Lung (tissue), 12 donors: ENCODE results near the gene GPRIN3. TPM values are rescaled to one million over a fixed set of nuclear protein-coding genes. Genes with fewer than 3 reads are reported as not detected.

Experiments used
- ATAC-seq: fragments of 200-7000 bp; cut with Tn5 transposase; one replicate; pipeline ENCODE4 v1.9.1; 2020; ENCODE audit warnings: moderate number of reproducible peaks; ENCODE audit not compliant: insufficient read depth, low FRiP score
- DNase-seq, 3 donors: peaks; one replicate each; pipeline ENCODE4 v3.0.0-alpha.2; 2013 to 2017
- H3K27ac ChIP-seq, 2 donors: one replicate each; pipeline ENCODE4 v1.5.1; 2013; ENCODE audit warnings: mild to moderate bottlenecking in 2 of 2, moderate library complexity in 2 of 2, control low read depth in 1 of 2, inconsistent platforms in 1 of 2, low read depth in 1 of 2, low read length in 1 of 2
- H3K27me3 ChIP-seq, 3 donors: one replicate each; pipeline ENCODE4 v1.5.1; 2013; ENCODE audit warnings: low read length in 2 of 3; ENCODE audit not compliant: control insufficient read depth in 3 of 3, insufficient read depth in 3 of 3
- H3K36me3 ChIP-seq, 4 donors: one replicate each; pipeline ENCODE4 v1.5.1; 2013; ENCODE audit warnings: low read length in 4 of 4, mild to moderate bottlenecking in 1 of 4, moderate library complexity in 1 of 4; ENCODE audit not compliant: control insufficient read depth in 4 of 4, insufficient read depth in 4 of 4
- H3K4me1 ChIP-seq, 5 donors: one replicate each; pipeline ENCODE4 v1.5.1; 2013; ENCODE audit warnings: low read length in 5 of 5, mild to moderate bottlenecking in 2 of 5, moderate library complexity in 1 of 5; ENCODE audit not compliant: control insufficient read depth in 5 of 5, insufficient read depth in 5 of 5
- H3K4me3 ChIP-seq: one replicate; pipeline ENCODE4 v1.5.1; 2013; ENCODE audit warnings: mild to moderate bottlenecking, control low read depth, moderate library complexity
- H3K9ac ChIP-seq, 2 donors: one replicate each; pipeline ENCODE4 v1.5.1; 2013; ENCODE audit warnings: low read length in 2 of 2, control low read depth in 1 of 2; ENCODE audit not compliant: insufficient read depth in 1 of 2
- H3K9me3 ChIP-seq, 4 donors: one replicate each; pipeline ENCODE4 v1.5.1; 2013; ENCODE audit warnings: low read length in 3 of 4, mild to moderate bottlenecking in 1 of 4, moderate library complexity in 1 of 4; ENCODE audit not compliant: control insufficient read depth in 4 of 4, insufficient read depth in 3 of 4
- WGBS, 2 donors: extraction: QIAGEN DNeasy Blood & Tissue Kit; methylation state at CpG; one replicate each; pipeline ENCODE4 v1.1.7; 2013; 5-methylcytosine and 5-hydroxymethylcytosine counted together
- polyA plus RNA-seq, 2 donors: library from polyadenylated mRNA; stranded (reverse); fragments of 200-250 nt; gene quantifications; one replicate each; pipeline ENCODE4 v1.2.1, GENCODE V29; 2013
- total RNA-seq, 2 donors: library from RNA; depleted of rRNA in 1 of 2; stranded (reverse); fragments of >200 nt in 1 of 2; gene quantifications; one replicate each; pipeline ENCODE4 v1.2.1, GENCODE V29; 2014 to 2021
- TF ChIP-seq, protein P1 (sequence below): IDR thresholded peaks from 2 replicates; pipeline ENCODE4 v1.5.1; 2012; ENCODE audit warnings: mild to moderate bottlenecking; ENCODE audit errors: control extremely low read depth, extremely low read depth
- donor health status: control.
- donor health status: control.
- donor health status: Bipolar disorder and iron deficiency.
- donor health status: healthy.
- donor health status: DM: yes; HTN: yes; CAD: no.

Gene GPRIN3
- total and polyA plus RNA-seq, 4 donors = 1.6 to 14.4 (median 4.3) TPM

DNA sequence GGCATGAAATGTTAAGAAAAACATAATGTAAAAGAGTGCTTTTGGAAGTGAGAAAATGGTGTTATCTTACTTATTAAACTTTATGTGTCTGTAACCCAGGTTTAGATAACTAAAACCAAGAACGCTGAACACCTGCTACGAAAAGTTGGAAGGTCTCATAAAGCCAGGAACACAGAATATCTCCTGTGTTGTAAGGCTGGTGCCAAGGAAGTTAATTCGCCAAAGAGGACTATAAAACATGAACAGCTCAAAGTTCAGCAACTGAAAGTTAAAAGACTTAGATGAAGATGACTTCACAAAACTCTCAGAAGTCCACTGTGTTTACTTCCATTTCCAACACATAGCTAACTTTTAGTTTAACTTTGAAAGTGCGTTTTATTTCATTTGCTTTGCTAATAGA lies 54.3 kb downstream of the GPRIN3 start:
- WGBS, 2 donors = 93 to 97% methylated on average over 4 of the region's 4 CpGs
- TF ChIP-seq, protein P1, sequence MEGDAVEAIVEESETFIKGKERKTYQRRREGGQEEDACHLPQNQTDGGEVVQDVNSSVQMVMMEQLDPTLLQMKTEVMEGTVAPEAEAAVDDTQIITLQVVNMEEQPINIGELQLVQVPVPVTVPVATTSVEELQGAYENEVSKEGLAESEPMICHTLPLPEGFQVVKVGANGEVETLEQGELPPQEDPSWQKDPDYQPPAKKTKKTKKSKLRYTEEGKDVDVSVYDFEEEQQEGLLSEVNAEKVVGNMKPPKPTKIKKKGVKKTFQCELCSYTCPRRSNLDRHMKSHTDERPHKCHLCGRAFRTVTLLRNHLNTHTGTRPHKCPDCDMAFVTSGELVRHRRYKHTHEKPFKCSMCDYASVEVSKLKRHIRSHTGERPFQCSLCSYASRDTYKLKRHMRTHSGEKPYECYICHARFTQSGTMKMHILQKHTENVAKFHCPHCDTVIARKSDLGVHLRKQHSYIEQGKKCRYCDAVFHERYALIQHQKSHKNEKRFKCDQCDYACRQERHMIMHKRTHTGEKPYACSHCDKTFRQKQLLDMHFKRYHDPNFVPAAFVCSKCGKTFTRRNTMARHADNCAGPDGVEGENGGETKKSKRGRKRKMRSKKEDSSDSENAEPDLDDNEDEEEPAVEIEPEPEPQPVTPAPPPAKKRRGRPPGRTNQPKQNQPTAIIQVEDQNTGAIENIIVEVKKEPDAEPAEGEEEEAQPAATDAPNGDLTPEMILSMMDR = no peak
- ATAC-seq = no peak

DNA sequence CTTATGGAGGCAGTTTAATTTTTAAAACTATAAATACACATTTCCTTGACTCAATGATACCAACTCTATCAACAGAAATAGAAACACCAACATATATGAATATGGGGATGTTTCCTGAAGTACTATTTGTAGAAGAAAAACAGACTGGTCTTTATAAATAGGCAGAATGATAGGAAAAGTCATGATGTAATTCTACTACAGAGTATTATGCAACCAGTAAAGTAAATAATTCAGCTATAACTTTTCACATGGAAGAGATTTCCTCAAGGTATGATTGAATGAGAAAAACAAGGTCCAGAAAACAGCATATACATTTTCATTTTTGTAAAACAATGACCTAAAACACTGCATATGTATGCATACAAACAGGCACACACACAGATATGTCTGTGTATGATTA lies 56.2 kb downstream of the GPRIN3 start:
- no peak for DNase-seq
- ATAC-seq = no peak
- H3K4me3 ChIP-seq = no peak overlapping the region
- peaks cover 0 to 2% (median 0%) of the 10 kb centered on the region in 5 donors for H3K4me1 ChIP-seq
- no peaks in the 10 kb centered on the region for H3K9me3 ChIP-seq
- H3K27me3 ChIP-seq = no peaks in the 10 kb centered on the region
- no peak overlapping the region for H3K27ac ChIP-seq
- no peak overlapping the region for H3K9ac ChIP-seq
- TF ChIP-seq, protein P1 = no peak
- peaks cover 0 to 8% (median 0%) of the 10 kb centered on the region in 4 donors for H3K36me3 ChIP-seq

More for the DNA sequence above, 54.3 kb downstream of the GPRIN3 start:
- H3K27me3 ChIP-seq = no peaks in the 10 kb centered on the region
- peaks cover 0 to 4% (median 0%) of the 10 kb centered on the region in 4 donors for H3K36me3 ChIP-seq
- no peak overlapping the region for H3K27ac ChIP-seq
- H3K9ac ChIP-seq = no peak overlapping the region
- no peaks in the 10 kb centered on the region for H3K9me3 ChIP-seq
- DNase-seq = no peak
- no peak overlapping the region for H3K4me3 ChIP-seq
- peaks cover 0 to 10% (median 0%) of the 10 kb centered on the region in 5 donors for H3K4me1 ChIP-seq

DNA sequence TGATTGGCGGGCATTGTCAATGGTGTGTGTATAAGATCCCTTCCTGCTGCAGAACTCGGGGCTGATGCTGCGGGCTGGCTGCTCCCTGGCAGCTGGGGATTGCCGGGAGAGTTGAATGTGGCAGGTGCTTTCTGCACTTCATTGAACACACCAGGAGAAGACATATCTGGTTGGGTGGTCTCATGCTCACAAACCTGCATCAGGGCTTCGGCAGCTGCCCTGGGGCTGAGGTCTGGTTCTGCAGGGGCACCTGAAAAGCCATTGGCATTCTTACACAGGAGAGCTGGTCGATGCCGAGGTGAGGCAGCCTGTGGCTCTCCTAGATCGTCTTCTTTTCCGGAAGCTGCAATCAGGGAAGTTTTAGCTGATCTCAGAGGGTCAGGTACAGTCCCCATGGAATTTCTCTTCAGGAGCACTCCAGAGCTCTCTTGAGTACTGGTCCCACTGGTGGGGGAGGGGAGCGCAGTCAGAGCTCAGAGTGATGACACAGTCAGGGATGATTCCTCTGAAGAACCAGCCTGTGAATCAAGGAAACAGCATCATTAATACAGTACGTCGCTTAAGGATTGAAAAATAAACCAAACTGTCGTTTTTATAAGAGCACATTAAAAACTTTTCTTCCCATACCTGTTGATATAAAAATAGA lies 57.8 kb downstream of the GPRIN3 start:
- peaks cover 0 to 2% (median 0%) of the 10 kb centered on the region in 5 donors for H3K4me1 ChIP-seq
- ATAC-seq (no peak), DNase-seq (no peak)
- no peak overlapping the region for H3K9ac ChIP-seq
- H3K27me3 ChIP-seq = no peaks in the 10 kb centered on the region
- no peak overlapping the region for H3K27ac ChIP-seq
- H3K36me3 ChIP-seq = peaks cover 0 to 8% (median 0%) of the 10 kb centered on the region in 4 donors
- 89 to 93% methylated on average over 13 of the region's 13 CpGs for WGBS, 2 donors
- TF ChIP-seq, protein P1 = no peak
- no peaks in the 10 kb centered on the region for H3K9me3 ChIP-seq
- no peak overlapping the region for H3K4me3 ChIP-seq

DNA sequence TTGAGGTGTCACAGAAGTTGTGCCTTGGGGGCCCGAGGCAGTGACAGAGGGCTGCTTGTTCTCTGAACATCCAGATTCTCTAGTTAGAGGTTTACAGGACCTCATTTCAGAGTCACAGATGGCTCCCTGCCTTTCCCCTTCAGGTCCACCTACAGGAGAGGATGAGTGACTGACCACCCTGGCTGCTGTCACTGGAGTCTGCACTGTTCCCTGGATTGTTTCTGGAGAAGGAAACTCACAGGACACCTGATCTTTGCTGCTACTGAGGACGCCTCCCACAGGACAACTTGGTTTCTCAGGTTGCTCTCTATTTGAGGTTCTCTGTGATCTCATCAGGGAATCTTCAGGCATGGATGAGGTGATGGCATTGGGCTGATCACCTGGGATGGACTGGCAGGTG lies 58.3 kb downstream of the GPRIN3 start:
- no peak overlapping the region for H3K4me3 ChIP-seq
- no peak overlapping the region for H3K9ac ChIP-seq
- WGBS, 2 donors = 82 to 88% methylated on average over 2 of the region's 2 CpGs
- H3K9me3 ChIP-seq = no peaks in the 10 kb centered on the region
- ATAC-seq = no peak
- no peaks in the 10 kb centered on the region for H3K27me3 ChIP-seq
- DNase-seq = no peak
- peaks cover 0 to 2% (median 0%) of the 10 kb centered on the region in 5 donors for H3K4me1 ChIP-seq
- H3K27ac ChIP-seq = no peak overlapping the region
- TF ChIP-seq, protein P1 = no peak
- H3K36me3 ChIP-seq = peaks cover 0 to 8% (median 0%) of the 10 kb centered on the region in 4 donors
